Upper lobe of left lung (tissue), 4 donors: ENCODE data around the gene IRAG1.

Source experiments
- EP300 ChIP-seq, 4 donors: sonication (generic); formaldehyde crosslinking; IDR thresholded peaks; one replicate each; pipeline ENCODE4 v1.5.1; 2017; ENCODE audit warnings: antibody characterized with exemption in 4 of 4, control low read depth in 2 of 4
- POLR2A ChIP-seq, 4 donors: fragments of 450-650 bp; IDR thresholded peaks; one replicate each; pipeline ENCODE4 v1.5.1; 2016 to 2017; ENCODE audit warnings: antibody characterized with exemption in 4 of 4, mild to moderate bottlenecking in 2 of 4
- POLR2AphosphoS5 ChIP-seq, 2 donors: sonication (generic); formaldehyde crosslinking; IDR thresholded peaks; one replicate each; pipeline ENCODE4 v1.5.1; 2017; ENCODE audit warnings: antibody characterized with exemption in 2 of 2
- TF ChIP-seq, protein P1 (sequence below), 6 experiments: fragments of 450-650 bp in 4 of 6; fragments of 200-600 bp in 2 of 6; sonication (generic) in 2 of 6; IDR thresholded peaks; one replicate each; pipeline ENCODE4 v1.5.1; 2016 to 2019; ENCODE audit warnings: antibody characterized with exemption in 6 of 6

DNA sequence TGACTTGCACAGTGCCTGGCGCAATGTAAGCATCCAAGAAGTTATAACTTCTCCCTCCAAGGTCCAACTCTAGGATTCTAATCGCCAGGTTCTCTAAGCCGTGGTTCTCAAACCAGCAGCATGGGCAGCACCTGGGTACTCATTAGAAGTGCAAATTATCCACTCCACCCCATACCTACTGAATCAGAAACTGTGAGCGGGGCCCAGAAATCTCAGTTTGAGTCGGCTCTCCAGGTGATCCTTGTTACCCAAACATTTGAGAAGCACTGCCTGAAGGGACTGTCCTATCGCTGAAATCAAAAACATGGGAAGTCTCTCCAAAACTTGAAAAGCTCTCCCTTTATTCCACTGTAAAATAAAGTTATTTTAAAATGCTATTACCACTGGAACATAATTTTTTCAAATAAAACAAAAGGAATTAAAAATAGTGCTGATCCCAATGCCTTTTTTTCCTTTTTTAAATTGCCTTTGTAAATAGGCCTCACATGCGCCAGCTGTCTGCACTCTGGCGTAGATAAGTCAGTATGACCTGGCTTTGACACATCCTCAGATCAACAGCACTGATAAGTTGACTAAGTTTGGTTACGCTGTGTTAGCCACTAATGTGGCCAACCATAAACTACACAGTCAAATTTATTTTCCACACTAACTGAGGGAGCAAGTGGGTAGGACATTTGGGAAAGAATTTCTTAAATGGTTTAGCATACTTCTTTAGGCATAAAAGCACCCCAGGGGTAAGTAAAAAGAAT, 49.1 kb upstream of the IRAG1 start:
- TF ChIP-seq POLR2A (IDR thresholded peaks at IDR 0.05) (no peak), POLR2AphosphoS5 (IDR thresholded peaks at IDR 0.05) (no peak), EP300 (IDR thresholded peaks at IDR 0.05) (no peak)
- TF ChIP-seq, protein P1, sequence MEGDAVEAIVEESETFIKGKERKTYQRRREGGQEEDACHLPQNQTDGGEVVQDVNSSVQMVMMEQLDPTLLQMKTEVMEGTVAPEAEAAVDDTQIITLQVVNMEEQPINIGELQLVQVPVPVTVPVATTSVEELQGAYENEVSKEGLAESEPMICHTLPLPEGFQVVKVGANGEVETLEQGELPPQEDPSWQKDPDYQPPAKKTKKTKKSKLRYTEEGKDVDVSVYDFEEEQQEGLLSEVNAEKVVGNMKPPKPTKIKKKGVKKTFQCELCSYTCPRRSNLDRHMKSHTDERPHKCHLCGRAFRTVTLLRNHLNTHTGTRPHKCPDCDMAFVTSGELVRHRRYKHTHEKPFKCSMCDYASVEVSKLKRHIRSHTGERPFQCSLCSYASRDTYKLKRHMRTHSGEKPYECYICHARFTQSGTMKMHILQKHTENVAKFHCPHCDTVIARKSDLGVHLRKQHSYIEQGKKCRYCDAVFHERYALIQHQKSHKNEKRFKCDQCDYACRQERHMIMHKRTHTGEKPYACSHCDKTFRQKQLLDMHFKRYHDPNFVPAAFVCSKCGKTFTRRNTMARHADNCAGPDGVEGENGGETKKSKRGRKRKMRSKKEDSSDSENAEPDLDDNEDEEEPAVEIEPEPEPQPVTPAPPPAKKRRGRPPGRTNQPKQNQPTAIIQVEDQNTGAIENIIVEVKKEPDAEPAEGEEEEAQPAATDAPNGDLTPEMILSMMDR (IDR thresholded peaks at IDR 0.05), result no peak
